ENCODE measurements around the gene MTURN.
"Not testable (repeated sequence)": the region's sequence is repeated elsewhere in the genome, so short reads cannot be mapped to it uniquely, and the experiment has no call there.

Gene MTURN

DNA sequence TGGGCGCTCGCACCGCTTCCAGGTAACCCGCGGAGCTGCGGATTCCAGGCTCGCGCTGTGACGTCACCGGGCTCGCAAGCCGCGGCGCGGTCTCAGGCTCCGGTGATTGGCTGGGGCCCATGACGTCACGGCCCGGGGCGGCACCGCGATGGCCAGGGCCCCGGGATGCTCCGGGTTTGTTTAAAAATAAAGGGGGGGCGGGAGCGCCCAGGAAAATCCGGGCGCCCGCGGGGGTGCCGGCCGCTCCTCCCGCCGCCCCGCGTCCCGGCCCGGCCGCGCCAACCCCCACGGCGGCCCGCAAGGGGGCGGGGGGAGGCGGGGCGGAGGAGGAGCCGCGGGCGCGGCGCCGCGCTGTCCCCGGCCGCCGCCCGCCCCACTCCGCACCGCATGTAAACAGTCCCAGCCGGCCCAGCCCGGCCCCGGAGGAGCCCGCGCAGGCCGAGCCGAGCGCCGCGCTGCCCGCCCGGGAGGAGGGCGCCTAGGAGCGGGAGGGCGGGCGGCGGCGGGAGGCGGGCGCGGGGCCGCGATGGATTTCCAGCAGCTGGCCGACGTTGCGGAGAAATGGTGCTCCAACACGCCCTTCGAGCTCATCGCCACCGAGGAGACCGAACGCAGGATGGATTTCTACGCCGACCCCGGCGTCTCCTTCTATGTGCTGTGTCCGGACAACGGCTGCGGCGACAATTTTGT, at the start of gene MTURN:
MTURN (plus strand) TSS at position 376 of the 690 bp plus-strand sequence; CDS start at position 527, 151 bp downstream.
- Histone ChIP-seq H3K9ac (ENCODE audit: low read length) (peak within 1 kb of the TSS; percentile 90), H3K27me3 (ENCODE audit: control insufficient read depth, insufficient read depth, low read length) (no peaks in the 10 kb centered on the region), H3K4me1 (ENCODE audit: control insufficient read depth, insufficient read depth, low read length) (peaks cover 3% of the 10 kb centered on the region), H3K4me3 (ENCODE audit: low read length) (peak within 1 kb of the TSS; percentile 98), H3K27ac (ENCODE audit: low read depth, low read length) (peak within 1 kb of the TSS; percentile 92), H3K36me3 (ENCODE audit: control insufficient read depth, insufficient read depth, low read length) (no peaks in the 10 kb centered on the region)

DNA sequence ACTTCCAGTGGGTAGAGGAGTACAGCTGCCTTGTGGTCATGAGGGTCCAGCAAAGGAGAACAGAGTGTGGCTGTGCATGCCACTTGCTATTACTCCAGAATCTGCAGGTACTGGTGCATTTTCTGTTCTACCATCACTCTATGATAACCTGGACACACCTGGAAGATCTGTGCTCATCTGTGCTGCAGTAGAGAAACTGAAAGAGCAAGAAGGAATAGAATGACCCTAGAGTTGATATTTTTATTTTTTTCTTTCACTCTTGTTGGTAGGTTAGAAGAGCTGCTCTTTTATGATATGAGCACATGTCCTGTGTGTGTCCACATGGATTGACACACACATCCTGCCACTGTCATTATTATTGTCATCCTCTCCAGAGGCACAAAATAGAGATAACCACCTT, 48.3 kb upstream of the MTURN start:
- no peaks in the 10 kb centered on the region for H3K27me3 ChIP-seq (ENCODE audit: control insufficient read depth, insufficient read depth, low read length)
- H3K4me1 ChIP-seq (ENCODE audit: control insufficient read depth, insufficient read depth, low read length): no peaks in the 10 kb centered on the region
- H3K27ac ChIP-seq (ENCODE audit: low read depth, low read length): no peak overlapping the region
- H3K36me3 ChIP-seq (ENCODE audit: control insufficient read depth, insufficient read depth, low read length): no peaks in the 10 kb centered on the region
- no peak overlapping the region for H3K9ac ChIP-seq (ENCODE audit: low read length)
- H3K4me3 ChIP-seq (ENCODE audit: low read length): no peak overlapping the region

GRCh38 chr7:30087371-30087770, 47.4 kb upstream of the MTURN start:
- H3K9ac ChIP-seq (ENCODE audit: low read length): no peak overlapping the region
- H3K4me1 ChIP-seq (ENCODE audit: control insufficient read depth, insufficient read depth, low read length): no peaks in the 10 kb centered on the region
- no peak overlapping the region for H3K27ac ChIP-seq (ENCODE audit: low read depth, low read length)
- no peaks in the 10 kb centered on the region for H3K27me3 ChIP-seq (ENCODE audit: control insufficient read depth, insufficient read depth, low read length)
- H3K4me3 ChIP-seq (ENCODE audit: low read length): no peak overlapping the region
- no peaks in the 10 kb centered on the region for H3K36me3 ChIP-seq (ENCODE audit: control insufficient read depth, insufficient read depth, low read length)

DNA sequence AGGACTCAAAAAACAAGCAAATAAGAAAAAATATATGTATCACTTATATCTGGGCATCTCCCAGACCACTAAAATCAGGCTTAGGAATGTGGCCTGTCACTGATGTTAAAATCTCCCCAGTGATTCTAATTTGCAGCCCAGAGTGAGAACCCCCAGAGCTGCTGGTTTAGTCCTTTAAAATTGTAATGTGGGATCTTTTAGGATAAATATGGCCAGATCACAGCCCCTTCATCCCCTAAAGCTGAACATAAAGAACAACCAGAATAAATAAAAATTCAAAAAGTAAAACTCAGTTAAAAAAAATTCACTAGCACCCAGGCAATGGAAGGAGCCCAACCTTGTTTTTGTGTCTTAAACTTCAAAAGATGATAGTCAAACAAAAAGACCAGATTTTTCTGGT, 46.4 kb upstream of the MTURN start:
- no peak overlapping the region for H3K4me3 ChIP-seq (ENCODE audit: low read length)
- no peaks in the 10 kb centered on the region for H3K27me3 ChIP-seq (ENCODE audit: control insufficient read depth, insufficient read depth, low read length)
- H3K36me3 ChIP-seq (ENCODE audit: control insufficient read depth, insufficient read depth, low read length): no peaks in the 10 kb centered on the region
- no peak overlapping the region for H3K27ac ChIP-seq (ENCODE audit: low read depth, low read length)
- H3K4me1 ChIP-seq (ENCODE audit: control insufficient read depth, insufficient read depth, low read length): no peaks in the 10 kb centered on the region
- H3K9ac ChIP-seq (ENCODE audit: low read length): no peak overlapping the region

DNA sequence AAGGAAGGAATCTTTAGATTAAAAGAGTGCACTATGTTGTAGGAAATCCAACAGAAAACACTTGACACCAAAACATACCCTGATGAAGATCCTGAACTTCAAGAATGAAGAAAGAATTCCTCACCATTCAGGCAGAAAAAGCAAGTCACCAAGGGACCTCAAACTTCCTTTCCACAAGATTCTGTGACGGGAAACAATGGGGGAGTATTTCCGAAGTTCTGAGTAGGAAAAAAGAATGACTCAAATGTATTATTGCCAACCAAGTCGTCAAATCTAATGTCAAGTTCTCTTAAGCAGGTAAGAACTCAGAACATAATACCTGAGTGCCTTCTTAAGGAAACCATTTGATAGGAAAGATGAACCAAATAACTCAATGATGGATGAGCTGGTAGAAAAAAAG, 44.7 kb upstream of the MTURN start:
- no peak overlapping the region for H3K9ac ChIP-seq (ENCODE audit: low read length)
- H3K27ac ChIP-seq (ENCODE audit: low read depth, low read length): no peak overlapping the region
- H3K4me3 ChIP-seq (ENCODE audit: low read length): no peak overlapping the region
- H3K36me3 ChIP-seq (ENCODE audit: control insufficient read depth, insufficient read depth, low read length): no peaks in the 10 kb centered on the region
- no peaks in the 10 kb centered on the region for H3K27me3 ChIP-seq (ENCODE audit: control insufficient read depth, insufficient read depth, low read length)
- H3K4me1 ChIP-seq (ENCODE audit: control insufficient read depth, insufficient read depth, low read length): no peaks in the 10 kb centered on the region

DNA sequence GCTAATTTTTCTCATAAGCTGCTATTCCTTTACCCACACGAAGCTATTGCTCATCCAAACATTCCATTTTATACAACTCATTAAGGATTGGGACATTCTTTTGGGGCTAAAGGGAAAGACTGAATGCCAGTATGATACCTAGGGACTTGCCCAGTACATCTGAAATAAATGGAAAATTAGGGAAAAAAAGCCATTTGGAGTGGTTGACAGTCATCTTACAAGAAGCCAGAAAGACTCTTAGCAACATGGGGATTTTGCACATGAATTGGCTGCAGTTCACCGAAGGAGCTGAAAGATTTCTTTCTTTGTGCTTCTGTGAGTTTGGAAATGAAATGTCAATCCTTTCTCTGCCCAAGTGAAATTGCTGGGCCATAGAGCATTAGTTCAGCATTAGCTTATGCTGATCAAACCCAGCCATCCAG, 43.3 kb upstream of the MTURN start:
- no peak overlapping the region for H3K9ac ChIP-seq (ENCODE audit: low read length)
- no peak overlapping the region for H3K4me3 ChIP-seq (ENCODE audit: low read length)
- no peak overlapping the region for H3K27ac ChIP-seq (ENCODE audit: low read depth, low read length)
- H3K27me3 ChIP-seq (ENCODE audit: control insufficient read depth, insufficient read depth, low read length): no peaks in the 10 kb centered on the region
- no peaks in the 10 kb centered on the region for H3K4me1 ChIP-seq (ENCODE audit: control insufficient read depth, insufficient read depth, low read length)
- H3K36me3 ChIP-seq (ENCODE audit: control insufficient read depth, insufficient read depth, low read length): no peaks in the 10 kb centered on the region

DNA sequence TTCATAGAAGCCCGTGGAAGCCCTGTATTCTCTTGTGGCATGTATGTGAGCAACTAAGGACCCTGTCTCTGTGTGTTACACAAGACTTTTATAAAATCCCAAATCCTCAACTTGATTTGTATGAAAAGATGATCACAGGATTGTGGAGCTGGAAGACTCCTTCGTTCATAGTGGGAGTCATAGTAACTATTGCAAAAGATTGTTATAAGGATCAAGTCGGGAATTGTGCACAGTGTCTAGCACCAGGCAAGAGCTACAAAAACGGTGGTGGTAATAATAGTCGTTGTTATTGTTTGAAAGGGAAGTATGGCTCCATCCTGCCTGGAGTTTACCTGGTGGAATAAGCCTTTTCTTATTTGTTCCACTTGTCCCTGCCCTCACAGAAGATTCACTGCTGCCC, 42.8 kb upstream of the MTURN start:
- no peaks in the 10 kb centered on the region for H3K4me1 ChIP-seq (ENCODE audit: control insufficient read depth, insufficient read depth, low read length)
- no peak overlapping the region for H3K27ac ChIP-seq (ENCODE audit: low read depth, low read length)
- no peak overlapping the region for H3K9ac ChIP-seq (ENCODE audit: low read length)
- no peaks in the 10 kb centered on the region for H3K27me3 ChIP-seq (ENCODE audit: control insufficient read depth, insufficient read depth, low read length)
- no peak overlapping the region for H3K4me3 ChIP-seq (ENCODE audit: low read length)
- H3K36me3 ChIP-seq (ENCODE audit: control insufficient read depth, insufficient read depth, low read length): no peaks in the 10 kb centered on the region

DNA sequence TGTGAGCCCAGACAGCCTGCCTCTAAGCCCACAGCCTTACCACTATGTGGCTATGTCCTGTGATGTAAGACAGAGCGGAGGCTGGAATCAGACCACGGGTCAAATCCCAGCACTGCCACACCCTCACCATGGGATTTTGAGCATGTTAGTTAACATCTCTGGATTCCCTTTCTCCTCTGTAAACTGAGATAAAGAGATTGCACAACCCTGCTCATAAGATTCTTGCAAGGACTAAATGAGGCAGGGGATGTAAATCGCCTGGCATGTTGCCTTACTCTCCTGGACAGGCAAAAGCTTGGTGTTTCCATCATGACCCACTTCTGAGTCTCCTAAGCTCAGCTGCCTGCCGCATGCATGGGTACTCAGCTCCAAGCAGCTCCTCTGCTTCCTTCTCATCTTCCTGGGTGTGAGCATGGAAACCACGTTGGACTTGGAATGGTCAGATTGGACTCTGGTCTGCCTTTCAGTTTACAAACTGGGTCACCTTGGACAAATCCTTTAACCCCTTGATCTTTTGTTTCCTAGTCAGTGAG, 41.3 kb upstream of the MTURN start:
- Histone ChIP-seq H3K4me1 (ENCODE audit: control insufficient read depth, insufficient read depth, low read length) (no peaks in the 10 kb centered on the region), H3K4me3 (ENCODE audit: low read length) (no peak overlapping the region), H3K9ac (ENCODE audit: low read length) (no peak overlapping the region), H3K27ac (ENCODE audit: low read depth, low read length) (no peak overlapping the region), H3K36me3 (ENCODE audit: control insufficient read depth, insufficient read depth, low read length) (no peaks in the 10 kb centered on the region), H3K27me3 (ENCODE audit: control insufficient read depth, insufficient read depth, low read length) (no peaks in the 10 kb centered on the region)

GRCh38 chr7:30098599-30098998, 36.2 kb upstream of the MTURN start:
- H3K27me3 ChIP-seq (ENCODE audit: control insufficient read depth, insufficient read depth, low read length); H3K4me1 ChIP-seq (ENCODE audit: control insufficient read depth, insufficient read depth, low read length); H3K4me3 ChIP-seq (ENCODE audit: low read length); H3K36me3 ChIP-seq (ENCODE audit: control insufficient read depth, insufficient read depth, low read length); H3K9ac ChIP-seq (ENCODE audit: low read length); H3K27ac ChIP-seq (ENCODE audit: low read depth, low read length): not testable (repeated sequence)

DNA sequence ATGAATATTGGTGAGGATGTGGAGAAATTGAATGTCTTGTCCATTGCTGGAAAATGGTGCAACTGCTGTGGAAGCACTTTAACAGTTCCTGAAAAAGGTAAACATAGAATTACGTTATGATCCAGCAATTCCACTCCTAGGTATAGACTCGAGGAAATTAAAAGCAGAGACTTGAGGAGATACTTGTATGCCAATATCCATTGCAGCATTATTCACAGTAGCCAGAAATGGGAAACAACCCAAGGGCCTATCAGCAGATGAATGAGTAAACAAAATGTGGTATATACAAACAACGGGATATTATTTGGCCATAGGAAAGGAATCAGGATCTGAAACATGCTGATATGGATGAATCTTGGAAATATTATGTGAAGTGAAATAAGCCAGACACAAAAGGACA, 32.5 kb upstream of the MTURN start:
- no peak overlapping the region for H3K9ac ChIP-seq (ENCODE audit: low read length)
- no peaks in the 10 kb centered on the region for H3K4me1 ChIP-seq (ENCODE audit: control insufficient read depth, insufficient read depth, low read length)
- no peaks in the 10 kb centered on the region for H3K36me3 ChIP-seq (ENCODE audit: control insufficient read depth, insufficient read depth, low read length)
- no peaks in the 10 kb centered on the region for H3K27me3 ChIP-seq (ENCODE audit: control insufficient read depth, insufficient read depth, low read length)
- no peak overlapping the region for H3K27ac ChIP-seq (ENCODE audit: low read depth, low read length)
- H3K4me3 ChIP-seq (ENCODE audit: low read length): no peak overlapping the region

DNA sequence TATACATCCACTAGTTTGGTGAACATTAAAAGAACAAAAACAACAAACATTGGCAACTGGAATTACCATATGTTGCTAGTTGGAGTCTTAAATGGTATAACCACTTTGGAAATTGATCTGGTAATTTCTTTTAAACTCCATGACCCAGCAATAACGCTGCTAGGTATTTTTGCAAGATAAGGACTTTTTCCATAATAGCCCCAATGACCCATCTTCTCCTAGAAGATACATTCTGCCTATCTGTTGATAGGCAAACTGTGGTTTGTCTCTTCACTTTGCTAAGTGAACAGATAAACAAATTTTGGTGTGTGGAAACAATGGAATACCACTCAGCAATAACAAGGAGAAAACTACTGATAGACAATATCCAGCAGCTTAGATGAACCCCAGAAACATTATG, 30.6 kb upstream of the MTURN start:
- no peak overlapping the region for H3K27ac ChIP-seq (ENCODE audit: low read depth, low read length)
- H3K36me3 ChIP-seq (ENCODE audit: control insufficient read depth, insufficient read depth, low read length): no peaks in the 10 kb centered on the region

DNA sequence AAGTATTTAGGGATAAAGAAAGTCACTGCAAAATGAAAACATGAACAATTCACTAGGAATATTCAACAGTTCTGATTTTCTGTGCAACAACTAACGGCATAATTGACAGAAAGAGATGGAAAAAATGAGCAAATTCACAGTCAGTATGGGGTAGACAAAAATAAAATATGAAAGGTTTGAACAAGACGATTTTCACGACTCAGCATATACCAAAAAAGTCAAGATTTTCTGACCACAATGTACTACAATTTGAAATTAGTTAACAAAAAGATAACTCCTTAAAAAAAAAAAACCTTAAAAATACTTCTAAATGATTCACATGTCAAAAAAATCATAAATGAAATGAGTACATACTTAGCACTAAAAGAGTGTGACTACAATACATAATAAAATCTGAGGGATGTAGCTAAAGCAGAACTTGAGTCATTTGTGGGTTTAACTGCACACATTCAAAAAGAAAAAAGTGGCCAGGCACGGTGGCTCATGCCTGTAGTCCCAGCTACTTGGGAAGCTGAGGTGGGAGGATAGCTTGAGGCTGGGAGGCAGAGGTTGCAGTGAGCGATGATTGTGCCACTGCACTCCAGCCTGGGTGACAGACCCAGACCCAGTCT, 22.6 kb upstream of the MTURN start:
- Histone ChIP-seq H3K36me3 (ENCODE audit: control insufficient read depth, insufficient read depth, low read length) (no peaks in the 10 kb centered on the region), H3K4me3 (ENCODE audit: low read length) (no peak overlapping the region), H3K27me3 (ENCODE audit: control insufficient read depth, insufficient read depth, low read length) (no peaks in the 10 kb centered on the region), H3K27ac (ENCODE audit: low read depth, low read length) (no peak overlapping the region), H3K4me1 (ENCODE audit: control insufficient read depth, insufficient read depth, low read length) (no peaks in the 10 kb centered on the region), H3K9ac (ENCODE audit: low read length) (no peak overlapping the region)

More for the DNA sequence above, 30.6 kb upstream of the MTURN start:
- Histone ChIP-seq H3K27me3 (ENCODE audit: control insufficient read depth, insufficient read depth, low read length) (no peaks in the 10 kb centered on the region), H3K4me1 (ENCODE audit: control insufficient read depth, insufficient read depth, low read length) (no peaks in the 10 kb centered on the region), H3K9ac (ENCODE audit: low read length) (no peak overlapping the region), H3K4me3 (ENCODE audit: low read length) (no peak overlapping the region)

GRCh38 chr7:30113144-30113543, 21.6 kb upstream of the MTURN start:
- Histone ChIP-seq H3K36me3 (ENCODE audit: control insufficient read depth, insufficient read depth, low read length) (no peaks in the 10 kb centered on the region), H3K4me1 (ENCODE audit: control insufficient read depth, insufficient read depth, low read length) (no peaks in the 10 kb centered on the region), H3K9ac (ENCODE audit: low read length) (no peak overlapping the region), H3K27ac (ENCODE audit: low read depth, low read length) (no peak overlapping the region), H3K4me3 (ENCODE audit: low read length) (no peak overlapping the region), H3K27me3 (ENCODE audit: control insufficient read depth, insufficient read depth, low read length) (no peaks in the 10 kb centered on the region)
